ENCODE results near the gene RYR2. TPM values are rescaled to one million over a fixed set of nuclear protein-coding genes. Genes with fewer than 3 reads are reported as not detected.

The RYR2 gene
- total RNA-seq, 2 experiments from 2014 or later: not detected

GRCh38 chr1:237613984-237614383 is 572.0 kb downstream of the RYR2 start:
- no peak for DNase-seq
- CTCF ChIA-PET: no interaction called here
- Mint-ChIP-seq H3K4me3 (no peak overlapping the region), H3K27ac (no peak overlapping the region), H3K4me1 (no peaks in the 10 kb centered on the region), H3K36me3 (ENCODE audit: low read depth) (no peaks in the 10 kb centered on the region), H3K27me3 (no peaks in the 10 kb centered on the region), H3K9me3 (peaks cover 4% of the 10 kb centered on the region)
- POLR2A ChIA-PET: no interaction called here

- H3K27ac Mint-ChIP-seq: no peak overlapping the region
- ChIA-PET POLR2A (no interaction called here), CTCF (no interaction called here)
- no peaks in the 10 kb centered on the region for H3K36me3 Mint-ChIP-seq (ENCODE audit: low read depth)
- no peaks in the 10 kb centered on the region for H3K4me1 Mint-ChIP-seq
- DNase-seq: no peak
- H3K9me3 Mint-ChIP-seq: peaks cover 6% of the 10 kb centered on the region
- no peaks in the 10 kb centered on the region for H3K27me3 Mint-ChIP-seq
- no peak overlapping the region for H3K4me3 Mint-ChIP-seq
Observed at GRCh38 chr1:237619553-237619952, 577.6 kb downstream of the RYR2 start.

- peaks cover 6% of the 10 kb centered on the region for H3K9me3 Mint-ChIP-seq
- no peak overlapping the region for H3K27ac Mint-ChIP-seq
- H3K4me3 Mint-ChIP-seq: no peak overlapping the region
- POLR2A ChIA-PET: no interaction called here
- DNase-seq: no peak
- H3K27me3 Mint-ChIP-seq: no peaks in the 10 kb centered on the region
- CTCF ChIA-PET: no interaction called here
- no peaks in the 10 kb centered on the region for H3K36me3 Mint-ChIP-seq (ENCODE audit: low read depth)
- H3K4me1 Mint-ChIP-seq: no peaks in the 10 kb centered on the region
Observed at GRCh38 chr1:237634922-237635321, 592.9 kb downstream of the RYR2 start.

- no peaks in the 10 kb centered on the region for H3K27me3 Mint-ChIP-seq
- ChIA-PET CTCF (no interaction called here), POLR2A (no interaction called here)
- H3K36me3 Mint-ChIP-seq (ENCODE audit: low read depth): no peaks in the 10 kb centered on the region
- DNase-seq: no peak
- H3K4me3 Mint-ChIP-seq: no peak overlapping the region
- H3K4me1 Mint-ChIP-seq: no peaks in the 10 kb centered on the region
- H3K27ac Mint-ChIP-seq: no peak overlapping the region
- H3K9me3 Mint-ChIP-seq: peaks cover 6% of the 10 kb centered on the region
Observed at GRCh38 chr1:237638555-237638954, 596.6 kb downstream of the RYR2 start.

- Mint-ChIP-seq H3K36me3 (ENCODE audit: low read depth) (no peaks in the 10 kb centered on the region), H3K27me3 (no peaks in the 10 kb centered on the region), H3K9me3 (peaks cover under 1% of the 10 kb centered on the region), H3K4me3 (no peak overlapping the region), H3K4me1 (no peaks in the 10 kb centered on the region), H3K27ac (no peak overlapping the region)
- CTCF ChIA-PET: no interaction called here
- no peak for DNase-seq
- POLR2A ChIA-PET: no interaction called here
Observed at GRCh38 chr1:237640011-237640671, 598.2 kb downstream of the RYR2 start.

- no peak for DNase-seq
- POLR2A ChIA-PET: no interaction called here
- CTCF ChIA-PET: no interaction called here
- no peaks in the 10 kb centered on the region for H3K36me3 Mint-ChIP-seq (ENCODE audit: low read depth)
- H3K9me3 Mint-ChIP-seq: peaks cover 5% of the 10 kb centered on the region
- H3K27me3 Mint-ChIP-seq: no peaks in the 10 kb centered on the region
- H3K4me3 Mint-ChIP-seq: no peak overlapping the region
- no peaks in the 10 kb centered on the region for H3K4me1 Mint-ChIP-seq
- no peak overlapping the region for H3K27ac Mint-ChIP-seq
Observed at GRCh38 chr1:237640966-237641365, 599.0 kb downstream of the RYR2 start.

- H3K27me3 Mint-ChIP-seq: no peaks in the 10 kb centered on the region
- POLR2A ChIA-PET: no interaction called here
- CTCF ChIA-PET: no interaction called here
- H3K4me1 Mint-ChIP-seq: no peaks in the 10 kb centered on the region
- no peak for DNase-seq
- no peaks in the 10 kb centered on the region for H3K36me3 Mint-ChIP-seq (ENCODE audit: low read depth)
- H3K4me3 Mint-ChIP-seq: no peak overlapping the region
- H3K27ac Mint-ChIP-seq: no peak overlapping the region
- H3K9me3 Mint-ChIP-seq: no peaks in the 10 kb centered on the region
Observed at GRCh38 chr1:237650809-237651208, 608.8 kb downstream of the RYR2 start.

GRCh38 chr1:237655778-237656177 is 613.8 kb downstream of the RYR2 start:
- H3K27me3 Mint-ChIP-seq: no peaks in the 10 kb centered on the region
- no peak overlapping the region for H3K27ac Mint-ChIP-seq
- ChIA-PET CTCF (no interaction called here), POLR2A (no interaction called here)
- no peak for DNase-seq
- no peak overlapping the region for H3K4me3 Mint-ChIP-seq
- no peaks in the 10 kb centered on the region for H3K36me3 Mint-ChIP-seq (ENCODE audit: low read depth)
- no peaks in the 10 kb centered on the region for H3K4me1 Mint-ChIP-seq
- no peaks in the 10 kb centered on the region for H3K9me3 Mint-ChIP-seq

GRCh38 chr1:237664348-237664747 is 622.4 kb downstream of the RYR2 start:
- Mint-ChIP-seq H3K9me3 (no peaks in the 10 kb centered on the region), H3K27me3 (no peaks in the 10 kb centered on the region), H3K27ac (no peak overlapping the region), H3K4me3 (no peak overlapping the region), H3K36me3 (ENCODE audit: low read depth) (no peaks in the 10 kb centered on the region), H3K4me1 (no peaks in the 10 kb centered on the region)
- no peak for DNase-seq
- POLR2A ChIA-PET: no interaction called here
- CTCF ChIA-PET: no interaction called here

- no peaks in the 10 kb centered on the region for H3K9me3 Mint-ChIP-seq
- H3K27me3 Mint-ChIP-seq: no peaks in the 10 kb centered on the region
- POLR2A ChIA-PET: no interaction called here
- no peaks in the 10 kb centered on the region for H3K36me3 Mint-ChIP-seq (ENCODE audit: low read depth)
- no peak for DNase-seq
- CTCF ChIA-PET: no interaction called here
- H3K4me1 Mint-ChIP-seq: no peaks in the 10 kb centered on the region
- no peak overlapping the region for H3K27ac Mint-ChIP-seq
- no peak overlapping the region for H3K4me3 Mint-ChIP-seq
Observed at GRCh38 chr1:237670302-237670701, 628.3 kb downstream of the RYR2 start.

GRCh38 chr1:237671262-237671661 is 629.3 kb downstream of the RYR2 start:
- ChIA-PET CTCF (no interaction called here), POLR2A (no interaction called here)
- Mint-ChIP-seq H3K4me3 (no peak overlapping the region), H3K27ac (no peak overlapping the region), H3K36me3 (ENCODE audit: low read depth) (no peaks in the 10 kb centered on the region), H3K9me3 (no peaks in the 10 kb centered on the region), H3K27me3 (no peaks in the 10 kb centered on the region), H3K4me1 (no peaks in the 10 kb centered on the region)
- no peak for DNase-seq

- ChIA-PET POLR2A (no interaction called here), CTCF (no interaction called here)
- Mint-ChIP-seq H3K4me1 (no peaks in the 10 kb centered on the region), H3K36me3 (ENCODE audit: low read depth) (no peaks in the 10 kb centered on the region), H3K27ac (no peak overlapping the region), H3K4me3 (no peak overlapping the region), H3K27me3 (no peaks in the 10 kb centered on the region), H3K9me3 (no peaks in the 10 kb centered on the region)
- DNase-seq: no peak
Observed at GRCh38 chr1:237671935-237672334, 630.0 kb downstream of the RYR2 start.

GRCh38 chr1:237672748-237673147 is 630.8 kb downstream of the RYR2 start:
- Mint-ChIP-seq H3K4me3 (no peak overlapping the region), H3K27ac (no peak overlapping the region), H3K4me1 (no peaks in the 10 kb centered on the region), H3K9me3 (no peaks in the 10 kb centered on the region), H3K36me3 (ENCODE audit: low read depth) (no peaks in the 10 kb centered on the region), H3K27me3 (no peaks in the 10 kb centered on the region)
- no peak for DNase-seq
- ChIA-PET POLR2A (no interaction called here), CTCF (no interaction called here)

- Mint-ChIP-seq H3K4me3 (no peak overlapping the region), H3K27me3 (no peaks in the 10 kb centered on the region), H3K9me3 (no peaks in the 10 kb centered on the region), H3K36me3 (ENCODE audit: low read depth) (no peaks in the 10 kb centered on the region), H3K27ac (no peak overlapping the region), H3K4me1 (no peaks in the 10 kb centered on the region)
- CTCF ChIA-PET: no interaction called here
- POLR2A ChIA-PET: no interaction called here
- DNase-seq: no peak
Observed at GRCh38 chr1:237673631-237674030, 631.6 kb downstream of the RYR2 start.

Measured in activated CD4-positive, alpha-beta T cell treated with anti-CD3 and anti-CD28 coated beads, Interleukin-2, amount 10 ng/mL, durations not matched to agents 7 days and 5 days (primary cell).